K562 (cell line): Measurements from ENCODE around the gene TRIO. TPM values are rescaled to one million over a fixed set of nuclear protein-coding genes. Genes with fewer than 3 reads are reported as not detected.

Experiments used
- BRF1 ChIP-seq: IDR thresholded peaks from 3 replicates; pipeline ENCODE4 v1.6.1; 2011; ENCODE audit warnings: borderline replicate concordance, mild to moderate bottlenecking; ENCODE audit not compliant: insufficient read length; ENCODE audit errors: extremely low read depth
- CBFA2T3 ChIP-seq: fragments of 450-650 bp; IDR thresholded peaks from 2 replicates; pipeline ENCODE4 v1.6.1; 2017
- E2F6 ChIP-seq, 2 experiments: IDR thresholded peaks; 2 replicates each; pipeline ENCODE4 v1.6.1; 2011; ENCODE audit warnings: borderline replicate concordance in 1 of 2, control low read depth in 1 of 2, low read depth in 1 of 2, low read length in 1 of 2, mild to moderate bottlenecking in 1 of 2, mixed read lengths in 1 of 2, moderate library complexity in 1 of 2; ENCODE audit not compliant: insufficient read depth in 1 of 2, insufficient read length in 1 of 2, poor library complexity in 1 of 2, severe bottlenecking in 1 of 2; ENCODE audit errors: extremely low read depth in 1 of 2
- HDAC6 ChIP-seq: IDR thresholded peaks from 2 replicates; pipeline ENCODE4 v1.6.1; 2012; ENCODE audit warnings: low read depth, mild to moderate bottlenecking, control low read depth, inconsistent platforms, low read length, moderate library complexity
- HOMEZ ChIP-seq: fragments of 250-450 bp; sonication (Bioruptor Pico); IDR thresholded peaks from 2 replicates; pipeline ENCODE4 v1.4.0; 2020; ENCODE audit warnings: mild to moderate bottlenecking, moderate library complexity
- MECOM ChIP-seq: fragments of 250-450 bp; sonication (Bioruptor Pico); IDR thresholded peaks from 2 replicates; pipeline ENCODE4 v1.8.0; 2022; ENCODE audit warnings: inconsistent platforms
- MGA ChIP-seq: fragments of 450-650 bp; IDR thresholded peaks from 2 replicates; pipeline ENCODE4 v1.6.1; 2016; ENCODE audit warnings: mild to moderate bottlenecking, moderate library complexity
- NFE2L1 ChIP-seq: fragments of 450-650 bp; IDR thresholded peaks from 2 replicates; pipeline ENCODE4 v1.6.1; 2016; ENCODE audit warnings: missing genetic modification characterization, low read depth, mild to moderate bottlenecking, missing compliant biosample characterization, moderate library complexity, borderline replicate concordance
- NR2C2 ChIP-seq, 2 experiments: fragments of 200-800 bp in 1 of 2; sonication (Bioruptor generic) in 1 of 2; sonication (generic) in 1 of 2; formaldehyde crosslinking in 1 of 2; IDR thresholded peaks; 2 replicates each; pipeline versions ENCODE4 v1.6.1 to v1.8.0; 2016 to 2022; ENCODE audit warnings: mild to moderate bottlenecking in 1 of 2, missing compliant biosample characterization in 1 of 2, missing genetic modification characterization in 1 of 2, missing genetic modification reagents in 1 of 2
- OTX1 ChIP-seq: fragments of 450-650 bp; formaldehyde crosslinking; IDR thresholded peaks from 2 replicates; pipeline ENCODE4 v1.4.0; 2022; ENCODE audit warnings: mild to moderate bottlenecking
- ZNF507 ChIP-seq: conservative IDR thresholded peaks from 2 replicates; pipeline ENCODE4 v1.6.1; 2017; ENCODE audit warnings: missing genetic modification characterization, missing compliant biosample characterization
- ZNF644 ChIP-seq: fragments of 200-800 bp; sonication (Bioruptor generic); IDR thresholded peaks from 2 replicates; pipeline ENCODE4 v1.6.1; 2016; ENCODE audit warnings: low read depth, missing genetic modification characterization, missing compliant biosample characterization
- polyA plus RNA-seq, 8 experiments: library from polyadenylated mRNA; depleted of rRNA in 4 of 8; stranded (reverse) in 5 of 8; unstranded in 3 of 8; fragments of >200 nt; fragmentation: Nextera tagmentation in 2 of 8; fragmentation: Illumina TruSeq in 1 of 8; extraction: Ambion mirVana in 2 of 8; extraction: Trizol in 1 of 8; gene quantifications; 2 replicates each; pipeline versions ENCODE4 v1.2.1 to v1.2.3, GENCODE V29; 2011 to 2014; ENCODE audit warnings: inconsistent platforms in 1 of 8, missing spikeins in 1 of 8
- total RNA-seq, 7 experiments: library from RNA; depleted of rRNA in 6 of 7; stranded (reverse); fragments of >200 nt in 6 of 7; fragmentation: Illumina TruSeq in 2 of 7; extraction: Trizol in 2 of 7; gene quantifications; 2 replicates each; pipeline versions ENCODE4 v1.2.1 to v1.2.3, GENCODE V29; 2011 to 2021; ENCODE audit warnings: low replicate concordance in 1 of 7

TRIO gene
- total and polyA plus RNA-seq, 9 of the 15 experiments (the other 6 are each of a cell fraction or from before 2014, with no cell fraction given) = 0.24 to 5.0 (median 1.1) TPM

- TF ChIP-seq MGA (peak; percentile 38; the same call in 1 of the 2 replicates), E2F6 (IDR thresholded peaks at IDR 0.05; ENCODE audit: borderline replicate concordance in 1 of 2, extremely low read depth in 1 of 2, insufficient read depth in 1 of 2, insufficient read length in 1 of 2, low read depth in 1 of 2, low read length in 1 of 2, poor library complexity in 1 of 2, severe bottlenecking in 1 of 2) (peak in 1 of 2 experiments; percentile 17), HOMEZ (no peak), OTX1 (CRISPR knock-in tag) (no peak), NR2C2 (CRISPR knock-in tag; IDR thresholded peaks at IDR 0.05) (no peak), NR2C2 (tag; IDR thresholded peaks at IDR 0.05) (no peak), ZNF507 (tag) (no peak), MECOM (CRISPR knock-in tag) (no peak), CBFA2T3 (no peak), BRF1 (no peak), NFE2L1 (no peak), HDAC6 (no peak), ZNF644 (no peak)
These were observed 34.8 kb upstream of the TRIO start (continued) for GRCh38 chr5:14108170-14108996.
